ENCODE results near the gene SCYL2. TPM values are rescaled to one million over a fixed set of nuclear protein-coding genes. Genes with fewer than 3 reads are reported as not detected.

Gene SCYL2
- total and polyA plus RNA-seq, 4 donors, result 10.0 to 32.5 (median 18.9) TPM

GRCh38 chr12:100234591-100235304 is 32.2 kb upstream of the SCYL2 start:
- H3K27me3 ChIP-seq (ENCODE audit: control insufficient read depth in 4 of 4, insufficient read depth in 4 of 4, low read length in 3 of 4), result no peaks in the 10 kb centered on the region
- peaks cover 0 to 4% (median 0%) of the 10 kb centered on the region in 4 donors for H3K4me1 ChIP-seq (ENCODE audit: control insufficient read depth in 4 of 4, insufficient read depth in 4 of 4, low read length in 3 of 4)
- no peak overlapping the region for H3K4me3 ChIP-seq (ENCODE audit: low read depth in 1 of 3, low read length in 3 of 3)
- no peak overlapping the region for H3K9ac ChIP-seq (ENCODE audit: low read depth in 1 of 2, low read length in 2 of 2)
- TF ChIP-seq TAF1 (conservative IDR thresholded peaks at IDR 0.05) (no peak), CTCF (IDR thresholded peaks at IDR 0.05; ENCODE audit: low read depth, low read length, missing input control) (peak; percentile 78), ATF3 (IDR thresholded peaks at IDR 0.05) (no peak), RAD21 (IDR thresholded peaks at IDR 0.05) (peak; percentile 95)
- no peak overlapping the region for H3K27ac ChIP-seq (ENCODE audit: low read depth in 1 of 2, low read length in 2 of 2)
- 45% methylated on average over 7 of the region's 7 CpGs for WGBS
- no peaks in the 10 kb centered on the region for H3K36me3 ChIP-seq (ENCODE audit: control insufficient read depth in 4 of 4, insufficient read depth in 3 of 4, low read depth in 1 of 4, low read length in 3 of 4)
- no peaks in the 10 kb centered on the region for H3K9me3 ChIP-seq (ENCODE audit: control insufficient read depth in 4 of 4, low read length in 3 of 4)
- no peak for DNase-seq (ENCODE audit: low spot score)

GRCh38 chr12:100238801-100239200 is 28.2 kb upstream of the SCYL2 start:
- Histone ChIP-seq H3K4me1 (ENCODE audit: control insufficient read depth in 4 of 4, insufficient read depth in 4 of 4, low read length in 3 of 4) (peaks cover 0 to 4% (median 0%) of the 10 kb centered on the region in 4 donors), H3K27ac (ENCODE audit: low read depth in 1 of 2, low read length in 2 of 2) (no peak overlapping the region), H3K36me3 (ENCODE audit: control insufficient read depth in 4 of 4, insufficient read depth in 3 of 4, low read depth in 1 of 4, low read length in 3 of 4) (no peaks in the 10 kb centered on the region), H3K4me3 (ENCODE audit: low read depth in 1 of 3, low read length in 3 of 3) (no peak overlapping the region), H3K9ac (ENCODE audit: low read depth in 1 of 2, low read length in 2 of 2) (no peak overlapping the region), H3K9me3 (ENCODE audit: control insufficient read depth in 4 of 4, low read length in 3 of 4) (no peaks in the 10 kb centered on the region), H3K27me3 (ENCODE audit: control insufficient read depth in 4 of 4, insufficient read depth in 4 of 4, low read length in 3 of 4) (no peaks in the 10 kb centered on the region)
- TF ChIP-seq MAX (IDR thresholded peaks at IDR 0.05), result no peak
- peak; percentile 35 to 51 for TF ChIP-seq HNF4A (conservative IDR thresholded peaks at IDR 0.05)
- DNase-seq (ENCODE audit: low spot score), result no peak
- 54% methylated on average over 3 of the region's 3 CpGs for WGBS

GRCh38 chr12:100239589-100239988 is 27.4 kb upstream of the SCYL2 start:
- H3K4me1 ChIP-seq (ENCODE audit: control insufficient read depth in 4 of 4, insufficient read depth in 4 of 4, low read length in 3 of 4), result peaks cover 0 to 4% (median 0%) of the 10 kb centered on the region in 4 donors
- H3K27me3 ChIP-seq (ENCODE audit: control insufficient read depth in 4 of 4, insufficient read depth in 4 of 4, low read length in 3 of 4), result no peaks in the 10 kb centered on the region
- no peak overlapping the region for H3K27ac ChIP-seq (ENCODE audit: low read depth in 1 of 2, low read length in 2 of 2)
- no peak overlapping the region for H3K4me3 ChIP-seq (ENCODE audit: low read depth in 1 of 3, low read length in 3 of 3)
- DNase-seq (ENCODE audit: low spot score), result no peak
- no peaks in the 10 kb centered on the region for H3K9me3 ChIP-seq (ENCODE audit: control insufficient read depth in 4 of 4, low read length in 3 of 4)
- no peak overlapping the region for H3K9ac ChIP-seq (ENCODE audit: low read depth in 1 of 2, low read length in 2 of 2)
- 96% methylated on average over 1 of the region's 1 CpG for WGBS
- no peaks in the 10 kb centered on the region for H3K36me3 ChIP-seq (ENCODE audit: control insufficient read depth in 4 of 4, insufficient read depth in 3 of 4, low read depth in 1 of 4, low read length in 3 of 4)
- TF ChIP-seq YY1 (IDR thresholded peaks at IDR 0.05) (no peak), RAD21 (IDR thresholded peaks at IDR 0.05) (no peak), CTCF (IDR thresholded peaks at IDR 0.05; ENCODE audit: low read depth, low read length, missing input control) (no peak), FOXA1 (IDR thresholded peaks at IDR 0.05) (no peak), HNF4G (IDR thresholded peaks at IDR 0.05) (no peak), MAX (IDR thresholded peaks at IDR 0.05) (no peak), NR2F2 (IDR thresholded peaks at IDR 0.05) (no peak), SP1 (IDR thresholded peaks at IDR 0.05) (no peak), FOXA2 (IDR thresholded peaks at IDR 0.05) (no peak), RXRA (IDR thresholded peaks at IDR 0.05) (no peak), REST (IDR thresholded peaks at IDR 0.05) (no peak), TAF1 (conservative IDR thresholded peaks at IDR 0.05) (no peak), JUND (IDR thresholded peaks at IDR 0.05) (no peak), ZBTB33 (IDR thresholded peaks at IDR 0.05) (no peak), HNF4A (conservative IDR thresholded peaks at IDR 0.05) (no peak), GABPA (IDR thresholded peaks at IDR 0.05 in 1 of 2, conservative IDR thresholded peaks at IDR 0.05 in 1 of 2) (no peak)

Measured in liver (tissue), 9 donors.